ENCODE results near the gene KANSL1. TPM values are rescaled to one million over a fixed set of nuclear protein-coding genes. Genes with fewer than 3 reads are reported as not detected.
"Not testable (repeated sequence)": the region's sequence is repeated elsewhere in the genome, so short reads cannot be mapped to it uniquely, and the experiment has no call there.

KANSL1 gene, protein sequence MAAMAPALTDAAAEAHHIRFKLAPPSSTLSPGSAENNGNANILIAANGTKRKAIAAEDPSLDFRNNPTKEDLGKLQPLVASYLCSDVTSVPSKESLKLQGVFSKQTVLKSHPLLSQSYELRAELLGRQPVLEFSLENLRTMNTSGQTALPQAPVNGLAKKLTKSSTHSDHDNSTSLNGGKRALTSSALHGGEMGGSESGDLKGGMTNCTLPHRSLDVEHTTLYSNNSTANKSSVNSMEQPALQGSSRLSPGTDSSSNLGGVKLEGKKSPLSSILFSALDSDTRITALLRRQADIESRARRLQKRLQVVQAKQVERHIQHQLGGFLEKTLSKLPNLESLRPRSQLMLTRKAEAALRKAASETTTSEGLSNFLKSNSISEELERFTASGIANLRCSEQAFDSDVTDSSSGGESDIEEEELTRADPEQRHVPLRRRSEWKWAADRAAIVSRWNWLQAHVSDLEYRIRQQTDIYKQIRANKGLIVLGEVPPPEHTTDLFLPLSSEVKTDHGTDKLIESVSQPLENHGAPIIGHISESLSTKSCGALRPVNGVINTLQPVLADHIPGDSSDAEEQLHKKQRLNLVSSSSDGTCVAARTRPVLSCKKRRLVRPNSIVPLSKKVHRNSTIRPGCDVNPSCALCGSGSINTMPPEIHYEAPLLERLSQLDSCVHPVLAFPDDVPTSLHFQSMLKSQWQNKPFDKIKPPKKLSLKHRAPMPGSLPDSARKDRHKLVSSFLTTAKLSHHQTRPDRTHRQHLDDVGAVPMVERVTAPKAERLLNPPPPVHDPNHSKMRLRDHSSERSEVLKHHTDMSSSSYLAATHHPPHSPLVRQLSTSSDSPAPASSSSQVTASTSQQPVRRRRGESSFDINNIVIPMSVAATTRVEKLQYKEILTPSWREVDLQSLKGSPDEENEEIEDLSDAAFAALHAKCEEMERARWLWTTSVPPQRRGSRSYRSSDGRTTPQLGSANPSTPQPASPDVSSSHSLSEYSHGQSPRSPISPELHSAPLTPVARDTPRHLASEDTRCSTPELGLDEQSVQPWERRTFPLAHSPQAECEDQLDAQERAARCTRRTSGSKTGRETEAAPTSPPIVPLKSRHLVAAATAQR (N-terminal part only)
- 10 to 100 TPM; 35.3 to 86.6 (median 48.9) TPM for total RNA-seq
- polyA plus RNA-seq, result 10 to 100 TPM; 24.6 to 30.3 TPM

DNA sequence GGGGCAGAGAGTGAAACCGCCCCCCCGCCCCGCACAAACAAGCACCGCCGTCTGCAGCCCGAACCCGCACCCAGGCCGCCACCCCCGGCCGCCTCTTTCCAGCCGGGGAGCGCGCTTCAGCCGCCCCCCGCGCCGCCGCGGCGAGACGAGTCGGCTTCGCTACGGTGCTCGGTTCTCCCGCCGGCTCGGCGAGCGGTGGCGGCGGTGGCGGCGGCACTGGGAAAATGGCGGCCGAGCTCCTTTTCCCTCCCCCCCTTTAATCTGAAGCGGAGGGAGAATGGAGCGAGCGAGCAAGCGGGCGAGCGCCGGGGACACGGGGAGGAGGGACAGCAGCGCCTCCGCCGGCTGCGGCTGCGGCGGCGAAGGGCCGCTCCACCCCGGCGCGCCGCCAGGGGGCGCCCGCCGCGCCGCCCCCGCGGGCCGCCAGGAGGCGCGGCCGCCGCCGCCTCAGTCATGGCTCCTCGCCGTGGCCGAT, at the start of gene KANSL1:
TSS of gene KANSL1 (minus strand) at position 279 of the 475 bp plus-strand sequence. CDS start 21,286 bp downstream, outside the sequence.
- TF ChIP-seq, protein P1, sequence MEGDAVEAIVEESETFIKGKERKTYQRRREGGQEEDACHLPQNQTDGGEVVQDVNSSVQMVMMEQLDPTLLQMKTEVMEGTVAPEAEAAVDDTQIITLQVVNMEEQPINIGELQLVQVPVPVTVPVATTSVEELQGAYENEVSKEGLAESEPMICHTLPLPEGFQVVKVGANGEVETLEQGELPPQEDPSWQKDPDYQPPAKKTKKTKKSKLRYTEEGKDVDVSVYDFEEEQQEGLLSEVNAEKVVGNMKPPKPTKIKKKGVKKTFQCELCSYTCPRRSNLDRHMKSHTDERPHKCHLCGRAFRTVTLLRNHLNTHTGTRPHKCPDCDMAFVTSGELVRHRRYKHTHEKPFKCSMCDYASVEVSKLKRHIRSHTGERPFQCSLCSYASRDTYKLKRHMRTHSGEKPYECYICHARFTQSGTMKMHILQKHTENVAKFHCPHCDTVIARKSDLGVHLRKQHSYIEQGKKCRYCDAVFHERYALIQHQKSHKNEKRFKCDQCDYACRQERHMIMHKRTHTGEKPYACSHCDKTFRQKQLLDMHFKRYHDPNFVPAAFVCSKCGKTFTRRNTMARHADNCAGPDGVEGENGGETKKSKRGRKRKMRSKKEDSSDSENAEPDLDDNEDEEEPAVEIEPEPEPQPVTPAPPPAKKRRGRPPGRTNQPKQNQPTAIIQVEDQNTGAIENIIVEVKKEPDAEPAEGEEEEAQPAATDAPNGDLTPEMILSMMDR (IDR thresholded peaks at IDR 0.05), result peak in 2 of 4 donors; percentile 31 to 38
- DNase-seq (peak; percentile 89 to 97 (median 94)), ATAC-seq (peak; percentile 69 to 81 (median 74)), FAIRE-seq (no peak)
- Histone ChIP-seq H3K27ac (peak within 1 kb of the TSS; percentile 96 to 100 (median 99)), H3K4me3 (peak within 1 kb of the TSS; percentile 85 to 94 (median 88)), H3K9me3 (no peaks in the 10 kb centered on the region), H3K4me1 (peaks cover 7 to 42% (median 40%) of the 10 kb centered on the region in 3 donors), H3K27me3 (no peaks in the 10 kb centered on the region), H3K36me3 (no peaks in the 10 kb centered on the region)
- WGBS, 2 donors, result 0% methylated on average over 67 to 72 of the region's 72 CpGs
- intact Hi-C loops (cut with DNase I), result no loop called here

DNA sequence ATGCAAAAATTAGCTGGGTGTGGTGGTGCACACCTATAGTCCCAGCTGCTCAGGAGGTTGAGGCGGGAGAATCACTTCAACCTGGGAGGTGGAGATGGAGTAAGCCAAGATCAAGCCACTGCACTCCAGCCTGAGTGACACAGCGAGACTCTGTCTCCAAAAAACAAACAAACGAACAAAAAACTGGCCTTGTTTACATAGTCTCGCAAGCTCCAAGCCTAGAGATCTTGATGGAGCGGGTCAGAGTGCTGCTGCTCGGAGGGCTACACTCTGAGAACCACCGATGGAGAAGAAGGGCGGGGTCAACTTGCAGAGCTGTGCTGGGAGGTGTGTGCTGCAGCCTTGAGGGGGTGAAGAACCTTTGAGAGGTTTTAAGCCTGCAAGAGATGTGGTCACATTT, 38.1 kb upstream of the KANSL1 start:
- H3K4me3 ChIP-seq; H3K36me3 ChIP-seq; H3K4me1 ChIP-seq; H3K27ac ChIP-seq; intact Hi-C loops (cut with DNase I); DNase-seq; FAIRE-seq; ATAC-seq; H3K9me3 ChIP-seq; H3K27me3 ChIP-seq: not testable (repeated sequence)
- WGBS, 2 donors, result 74 to 75% methylated on average over 7 to 8 of the region's 8 CpGs

DNA sequence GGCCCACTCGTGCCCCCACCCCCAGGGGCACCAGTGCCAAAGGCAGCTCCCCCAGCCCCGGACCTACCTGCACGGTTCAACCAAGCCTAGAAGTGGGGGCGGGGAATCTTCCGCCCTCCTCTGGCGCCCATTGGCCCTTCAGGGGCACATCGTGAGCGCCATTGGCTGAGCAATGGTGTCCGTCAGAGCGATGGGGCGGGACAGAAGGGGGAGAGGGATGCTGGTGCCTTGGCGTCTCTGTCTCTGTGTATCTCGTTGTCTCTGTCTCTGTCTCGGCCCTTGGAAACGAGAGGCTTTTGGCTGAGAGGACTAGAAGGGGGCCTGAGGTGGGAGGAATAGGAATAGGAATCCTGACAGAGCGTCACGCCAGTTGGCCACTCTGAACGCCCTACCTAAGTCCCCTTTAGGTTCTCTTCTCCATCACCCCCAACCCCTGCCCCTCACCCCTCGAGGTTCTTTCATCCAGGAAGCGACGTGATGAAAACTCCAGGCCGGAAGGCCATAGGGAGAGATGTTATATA, 32.1 kb upstream of the KANSL1 start:
- ATAC-seq (peak; percentile 99 to 100 (median 100)), DNase-seq (peak; percentile 91 to 98 (median 96))
- H3K27ac ChIP-seq; H3K4me1 ChIP-seq; H3K36me3 ChIP-seq; H3K9me3 ChIP-seq; FAIRE-seq; intact Hi-C loops (cut with DNase I); H3K27me3 ChIP-seq: not testable (repeated sequence)
- H3K4me3 ChIP-seq, result peak overlapping the region; percentile 45 to 87 (median 54)
- WGBS, 2 donors, result 1% methylated on average over 10 to 21 of the region's 22 CpGs

DNA sequence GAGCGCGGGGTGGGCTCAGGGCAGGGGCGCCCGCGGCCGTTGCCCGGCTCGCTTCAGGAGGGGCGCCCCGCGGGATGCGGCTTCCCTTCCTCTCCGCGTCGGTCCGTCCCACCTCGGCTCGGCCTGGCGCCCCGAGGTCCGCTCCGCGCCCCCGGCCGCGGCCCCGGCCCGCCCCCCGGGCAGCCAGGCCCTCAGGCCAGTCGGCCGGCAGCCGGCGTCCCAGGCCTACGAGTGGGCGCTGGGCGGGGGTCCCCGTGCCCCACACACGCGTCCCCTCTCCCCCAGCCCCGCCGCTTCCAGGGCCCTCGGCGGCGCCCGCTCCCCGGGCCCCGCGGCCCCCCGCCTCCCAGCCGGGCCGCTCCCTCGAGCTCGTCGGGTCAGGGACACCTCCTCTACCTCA, 31.6 kb upstream of the KANSL1 start:
- H3K27me3 ChIP-seq; H3K36me3 ChIP-seq; intact Hi-C loops (cut with DNase I); H3K27ac ChIP-seq; H3K4me1 ChIP-seq; FAIRE-seq; H3K9me3 ChIP-seq: not testable (repeated sequence)
- peak overlapping the region; percentile 45 to 87 (median 54) for H3K4me3 ChIP-seq
- peak; percentile 43 to 63 (median 48) for ATAC-seq
- peak in 3 of 6 donors; percentile 53 to 60 (median 56) for DNase-seq
- WGBS, 2 donors, result 1% methylated on average over 23 to 52 of the region's 54 CpGs

DNA sequence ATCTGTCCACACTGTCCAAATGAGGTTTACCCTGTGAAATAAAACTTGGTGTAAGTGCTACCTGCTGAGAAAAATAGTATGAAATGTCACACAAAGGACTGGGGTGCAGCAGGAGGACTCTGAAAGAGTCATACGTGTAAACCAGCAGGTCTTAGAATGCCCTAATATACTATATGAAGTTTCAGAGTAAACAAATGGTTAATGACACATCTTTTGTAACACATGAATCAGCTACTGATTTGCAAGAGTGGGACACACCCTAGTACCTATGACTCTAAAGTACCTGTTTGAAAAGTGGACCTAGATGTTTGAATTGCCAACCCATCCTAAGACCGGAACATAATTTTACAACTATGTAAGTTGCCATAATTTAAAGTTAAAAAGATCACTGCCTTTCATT, 29.8 kb upstream of the KANSL1 start:
- H3K4me1 ChIP-seq; H3K9me3 ChIP-seq; FAIRE-seq; DNase-seq; H3K4me3 ChIP-seq; H3K36me3 ChIP-seq; H3K27me3 ChIP-seq; H3K27ac ChIP-seq; intact Hi-C loops (cut with DNase I); ATAC-seq: not testable (repeated sequence)
- no CpG with 5 or more reads among the region's 2 CpGs for WGBS, 2 donors

DNA sequence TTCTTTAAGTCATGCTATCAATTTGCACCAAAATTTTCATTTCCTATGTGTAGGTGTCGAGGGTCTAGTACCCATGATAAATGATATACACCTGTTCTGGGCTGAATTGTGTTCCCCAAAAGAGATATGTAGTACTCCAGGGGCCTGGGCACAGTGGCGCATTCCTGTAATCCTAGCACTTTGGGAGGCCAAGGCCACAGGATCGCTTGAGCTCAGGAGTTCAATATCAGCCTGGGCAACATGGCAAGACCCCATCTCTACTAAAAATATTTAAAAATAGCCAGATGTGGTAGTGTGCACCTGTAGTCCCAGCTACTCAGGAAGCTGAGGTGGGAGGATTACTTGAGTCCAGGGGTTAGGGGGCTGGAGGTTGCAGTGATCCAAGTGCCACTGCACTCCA, 23.5 kb upstream of the KANSL1 start:
- Histone ChIP-seq H3K27me3 (no peaks in the 10 kb centered on the region), H3K9me3 (no peaks in the 10 kb centered on the region), H3K27ac (no peak overlapping the region), H3K36me3 (no peaks in the 10 kb centered on the region), H3K4me3 (no peak overlapping the region), H3K4me1 (peaks cover 0 to 4% (median 0%) of the 10 kb centered on the region in 3 donors)
- no peak for ATAC-seq
- DNase-seq, result no peak
- no peak for FAIRE-seq
- intact Hi-C loops (cut with DNase I), result no loop called here
- WGBS, 2 donors, result 90 to 93% methylated on average over 3 of the region's 3 CpGs
- TF ChIP-seq, protein P1 (IDR thresholded peaks at IDR 0.05), result no peak

Data from pancreas (tissue), 10 donors.